H1 (cell line): ENCODE results near the gene CEND1.

ENCODE experiments used
- ATF3 ChIP-seq: IDR thresholded peaks from 2 replicates; pipeline ENCODE4 v1.6.1; 2011; ENCODE audit warnings: low read depth, mild to moderate bottlenecking, low read length; ENCODE audit not compliant: insufficient read depth
- CBX8 ChIP-seq: fragments of 300-800, 300-1000 bp; sonication (generic); IDR thresholded peaks from 2 replicates; pipeline ENCODE4 v1.7.1; 2016; ENCODE audit warnings: low read depth, low read length, borderline replicate concordance
- CEBPB ChIP-seq: IDR thresholded peaks from 2 replicates; pipeline ENCODE4 v1.6.1; 2012; ENCODE audit warnings: low read depth, low read length
- CTCF ChIP-seq, 3 experiments: IDR thresholded peaks; 1 replicate in 2 of 3; 2 replicates in 1 of 3; pipeline versions ENCODE4 v1.5.1 to v1.6.1; 2011; ENCODE audit warnings: low read length in 3 of 3, mild to moderate bottlenecking in 3 of 3, inconsistent platforms in 2 of 3, low read depth in 1 of 3, moderate library complexity in 1 of 3; ENCODE audit not compliant: insufficient read depth in 1 of 3; ENCODE audit errors: control extremely low read depth in 1 of 3
- EZH2 ChIP-seq: fragments of 200-600 bp; sonication (generic); IDR thresholded peaks from 2 replicates; pipeline ENCODE4 v1.7.1; 2012; ENCODE audit warnings: low read depth, mild to moderate bottlenecking, moderate library complexity, low read length, inconsistent platforms; ENCODE audit not compliant: severe bottlenecking
- MAX ChIP-seq: IDR thresholded peaks from 2 replicates; pipeline ENCODE4 v1.6.1; 2012; ENCODE audit warnings: inconsistent platforms
- NRF1 ChIP-seq: IDR thresholded peaks from 2 replicates; pipeline ENCODE4 v1.6.1; 2011; ENCODE audit warnings: mild to moderate bottlenecking, low read depth, low read length, improper control_type of control experiment
- PHF8 ChIP-seq: fragments of 200-600 bp; sonication (generic); conservative IDR thresholded peaks from 2 replicates; pipeline ENCODE4 v1.7.1; 2012; ENCODE audit warnings: low read depth, mild to moderate bottlenecking, inconsistent platforms, low read length, moderate library complexity
- POLR2A ChIP-seq, 2 experiments: IDR thresholded peaks; 1 replicate in 1 of 2; 2 replicates in 1 of 2; pipeline ENCODE4 v1.6.1; 2011; ENCODE audit warnings: low read depth in 2 of 2, low read length in 2 of 2, mild to moderate bottlenecking in 2 of 2; ENCODE audit errors: control extremely low read depth in 1 of 2
- RBBP5 ChIP-seq: IDR thresholded peaks from 2 replicates; pipeline ENCODE4 v1.7.1; 2012; ENCODE audit warnings: low read depth, mild to moderate bottlenecking, inconsistent platforms, low read length, moderate library complexity, borderline replicate concordance
- RXRA ChIP-seq: IDR thresholded peaks from 2 replicates; pipeline ENCODE4 v1.6.1; 2011; ENCODE audit warnings: low read depth, mild to moderate bottlenecking, low read length, moderate library complexity; ENCODE audit not compliant: insufficient read depth
- SP1 ChIP-seq: IDR thresholded peaks from 2 replicates; pipeline ENCODE4 v1.6.1; 2011; ENCODE audit warnings: low read depth, low read length
- USF2 ChIP-seq: IDR thresholded peaks from 2 replicates; pipeline ENCODE4 v1.6.1; 2011; ENCODE audit warnings: low read length, improper control_type of control experiment

- TF ChIP-seq CTCF (IDR thresholded peaks at IDR 0.05; ENCODE audit: control extremely low read depth in 1 of 3, insufficient read depth in 1 of 3, low read depth in 1 of 3, low read length in 3 of 3): no peak
- no peak for TF ChIP-seq EZH2
- no peak for TF ChIP-seq POLR2A (IDR thresholded peaks at IDR 0.05; ENCODE audit: control extremely low read depth in 1 of 2, low read depth in 2 of 2, low read length in 2 of 2)
- no peak for TF ChIP-seq RBBP5
- no peak for TF ChIP-seq SP1
- TF ChIP-seq USF2: no peak
- TF ChIP-seq MAX: no peak
- no peak for TF ChIP-seq ATF3
- TF ChIP-seq RXRA: no peak
- TF ChIP-seq CBX8: no peak
- TF ChIP-seq NRF1: no peak
- no peak for TF ChIP-seq PHF8
- TF ChIP-seq CEBPB: no peak
Observed at GRCh38 chr11:831961-832528, 42.2 kb upstream of the CEND1 start.
